Astrocyte (in vitro differentiated cells and primary cell): ENCODE data around the gene SNX27. TPM values are rescaled to one million over a fixed set of nuclear protein-coding genes. Genes with fewer than 3 reads are reported as not detected.

ENCODE experiments used
- DNase-seq: peaks from one replicate; pipeline ENCODE4 v3.0.0-alpha.2; 2010; ENCODE audit warnings: low read depth
- FAIRE-seq: peaks from 2 replicates; lab custom pipeline; 2011; peaks lifted over from hg19 to GRCh38; lab: Jason Lieb, UNC
- H2AFZ ChIP-seq: 2 replicates; pipeline ENCODE4 v1.6.0; 2012; ENCODE audit warnings: low read depth, low read length, inconsistent platforms
- H3K27ac ChIP-seq: 2 replicates; pipeline ENCODE4 v1.5.1; 2011; ENCODE audit warnings: low read depth, low read length, inconsistent platforms
- H3K27me3 ChIP-seq: 2 replicates; pipeline ENCODE4 v1.6.0; 2011; ENCODE audit warnings: low read length, inconsistent platforms; ENCODE audit not compliant: insufficient read depth
- H3K36me3 ChIP-seq: 2 replicates; pipeline ENCODE4 v1.5.1; 2011; ENCODE audit warnings: low read length, inconsistent platforms; ENCODE audit not compliant: insufficient read depth
- H3K4me1 ChIP-seq: 2 replicates; pipeline ENCODE4 v1.5.1; 2011; ENCODE audit warnings: low read length, inconsistent platforms; ENCODE audit not compliant: insufficient read depth
- H3K4me2 ChIP-seq: 2 replicates; pipeline ENCODE4 v1.6.0; 2012; ENCODE audit warnings: low read length, inconsistent platforms
- H3K4me3 ChIP-seq: 2 replicates; pipeline ENCODE4 v1.5.1; 2011; ENCODE audit warnings: low read depth, mild to moderate bottlenecking, low read length, inconsistent platforms; ENCODE audit not compliant: insufficient read depth
- H3K79me2 ChIP-seq: 2 replicates; pipeline ENCODE4 v1.6.0; 2012; ENCODE audit warnings: mild to moderate bottlenecking, low read length, inconsistent platforms; ENCODE audit not compliant: insufficient read depth
- H3K9ac ChIP-seq: 2 replicates; pipeline ENCODE4 v1.6.0; 2012; ENCODE audit warnings: mild to moderate bottlenecking, low read length, inconsistent platforms
- H3K9me3 ChIP-seq: 2 replicates; pipeline ENCODE4 v1.5.1; 2012; ENCODE audit warnings: low read depth, mild to moderate bottlenecking, low read length, inconsistent platforms; ENCODE audit not compliant: insufficient read depth
- H4K20me1 ChIP-seq: 2 replicates; pipeline ENCODE4 v1.6.0; 2012; ENCODE audit warnings: low read length, inconsistent platforms; ENCODE audit not compliant: insufficient read depth
- H3K27ac Mint-ChIP-seq: one replicate; pipeline ENCODE4 v1.8.0; 2021; ENCODE audit warnings: mild to moderate bottlenecking, mixed read lengths; ENCODE audit not compliant: unreplicated experiment
- H3K27me3 Mint-ChIP-seq: one replicate; pipeline ENCODE4 v1.8.0; 2021; ENCODE audit warnings: low read depth, mixed read lengths; ENCODE audit not compliant: unreplicated experiment
- H3K36me3 Mint-ChIP-seq: one replicate; pipeline ENCODE4 v1.8.0; 2021; ENCODE audit warnings: low read depth, mixed read lengths; ENCODE audit not compliant: unreplicated experiment
- H3K4me1 Mint-ChIP-seq: one replicate; pipeline ENCODE4 v1.8.0; 2021; ENCODE audit warnings: low read depth, mixed read lengths; ENCODE audit not compliant: unreplicated experiment
- H3K4me3 Mint-ChIP-seq: one replicate; pipeline ENCODE4 v1.8.0; 2021; ENCODE audit warnings: mild to moderate bottlenecking, moderate library complexity, mixed read lengths; ENCODE audit not compliant: unreplicated experiment
- H3K9me3 Mint-ChIP-seq: one replicate; pipeline ENCODE4 v1.8.0; 2021; ENCODE audit warnings: mild to moderate bottlenecking, mixed read lengths; ENCODE audit not compliant: unreplicated experiment
- CTCF ChIP-seq: IDR thresholded peaks from 2 replicates; pipeline ENCODE4 v1.5.1; 2011; ENCODE audit warnings: low read depth, mild to moderate bottlenecking, inconsistent platforms, low read length, moderate library complexity; ENCODE audit not compliant: insufficient read depth
- EZH2 ChIP-seq: IDR thresholded peaks from 2 replicates; pipeline ENCODE4 v1.6.1; 2012; ENCODE audit warnings: mild to moderate bottlenecking, low read length, inconsistent platforms; ENCODE audit not compliant: insufficient read depth
- total RNA-seq: library from RNA; stranded (reverse); gene quantifications from 2 replicates; pipeline ENCODE4 v1.2.1, GENCODE V29; 2021

SNX27 gene
- total RNA-seq, 1 donor from 2014 or later, result 53.1 TPM

DNA sequence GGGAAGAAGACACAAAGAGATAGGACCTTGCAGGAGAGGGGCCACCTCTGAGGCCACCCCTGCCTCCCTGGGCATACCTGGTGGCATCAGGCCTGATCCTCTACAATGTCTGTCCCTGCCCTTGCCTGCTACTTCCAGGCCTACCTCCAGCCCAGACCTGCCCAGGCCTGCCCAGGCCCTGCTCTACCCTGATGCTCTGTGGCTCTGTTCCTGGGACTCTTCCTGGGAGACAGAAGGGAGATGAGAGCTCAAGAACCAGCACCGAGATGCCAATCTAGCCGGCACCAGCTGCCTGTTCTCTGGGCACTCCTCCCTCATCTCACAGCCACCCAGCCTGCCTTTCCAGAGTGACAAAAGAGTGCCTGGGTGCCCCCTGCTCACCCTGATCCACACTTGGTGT lies 102.0 kb downstream of the SNX27 start:
- Mint-ChIP-seq H3K4me3 (no peak overlapping the region), H3K27ac (no peak overlapping the region), H3K36me3 (peaks cover 3% of the 10 kb centered on the region), H3K27me3 (peaks cover 58% of the 10 kb centered on the region), H3K4me1 (peaks cover 9% of the 10 kb centered on the region), H3K9me3 (peaks cover 2% of the 10 kb centered on the region)
- Histone ChIP-seq H3K4me2 (no peak overlapping the region), H3K4me3 (no peak overlapping the region), H3K9ac (no peak overlapping the region), H2AFZ (no peak overlapping the region), H3K4me1 (peaks cover 3% of the 10 kb centered on the region), H3K9me3 (no peaks in the 10 kb centered on the region), H3K27me3 (peaks cover 51% of the 10 kb centered on the region), H3K79me2 (no peaks in the 10 kb centered on the region), H3K36me3 (no peaks in the 10 kb centered on the region), H4K20me1 (no peaks in the 10 kb centered on the region), H3K27ac (no peak overlapping the region)
- no peak for FAIRE-seq
- TF ChIP-seq CTCF (no peak), EZH2 (no peak)
- no peak for DNase-seq

DNA sequence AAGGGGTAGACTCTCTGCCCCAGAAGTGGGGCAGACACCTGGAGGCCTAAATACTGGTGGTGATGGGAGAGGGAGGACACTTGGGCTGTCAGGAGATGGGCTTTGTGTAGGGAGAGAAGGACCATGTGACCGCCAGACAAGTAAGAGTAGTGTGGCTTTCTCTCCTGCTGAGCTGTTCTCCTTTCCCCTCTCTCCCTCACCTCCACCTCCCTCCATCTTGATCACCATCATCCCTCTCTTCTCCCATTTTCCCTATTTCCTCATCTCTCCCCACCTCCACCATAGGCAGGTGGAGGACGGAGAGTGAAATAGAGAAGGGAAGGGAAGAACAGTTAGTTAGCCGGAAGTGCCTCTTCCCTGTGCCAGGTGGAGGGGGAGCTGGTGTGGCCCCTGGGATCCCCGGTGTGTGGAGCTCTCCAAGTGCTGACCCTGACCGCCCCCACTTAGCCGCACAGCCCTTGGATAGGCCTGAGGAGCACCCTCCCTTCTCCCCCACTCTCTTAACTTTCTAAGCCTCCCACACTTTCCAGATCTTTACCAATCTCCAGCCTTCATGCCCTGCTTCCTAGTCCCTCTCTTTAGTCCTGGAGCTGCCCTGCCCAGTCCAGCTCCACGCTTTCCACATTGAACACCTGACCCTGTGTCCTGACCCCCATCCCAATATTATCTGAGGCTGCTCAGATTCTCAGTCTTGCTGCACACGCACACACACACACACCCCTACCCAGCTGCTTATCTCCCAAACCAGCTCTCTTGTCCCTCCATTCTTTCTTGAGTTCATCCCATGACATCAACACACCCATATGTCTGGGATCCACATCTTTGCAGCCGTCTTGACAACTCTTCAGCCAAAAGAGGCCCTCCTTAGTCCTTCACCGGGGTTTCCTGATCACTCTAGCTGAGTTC lies 103.2 kb downstream of the SNX27 start:
- peaks cover 3% of the 10 kb centered on the region for H3K36me3 Mint-ChIP-seq
- H3K4me1 Mint-ChIP-seq, result peaks cover 10% of the 10 kb centered on the region
- DNase-seq, result no peak
- peaks cover 61% of the 10 kb centered on the region for H3K27me3 ChIP-seq
- no peaks in the 10 kb centered on the region for H3K9me3 ChIP-seq
- no peak overlapping the region for H3K9ac ChIP-seq
- peaks cover 3% of the 10 kb centered on the region for H3K4me1 ChIP-seq
- H3K4me3 ChIP-seq, result no peak overlapping the region
- peaks cover 66% of the 10 kb centered on the region for H3K27me3 Mint-ChIP-seq
- no peak overlapping the region for H3K4me3 Mint-ChIP-seq
- H3K27ac ChIP-seq, result no peak overlapping the region
- H3K36me3 ChIP-seq, result no peaks in the 10 kb centered on the region
- no peak for FAIRE-seq
- TF ChIP-seq EZH2, result no peak
- no peak for TF ChIP-seq CTCF
- no peak overlapping the region for H3K4me2 ChIP-seq
- H2AFZ ChIP-seq, result no peak overlapping the region
- H3K27ac Mint-ChIP-seq, result no peak overlapping the region
- no peaks in the 10 kb centered on the region for H4K20me1 ChIP-seq
- H3K9me3 Mint-ChIP-seq, result peaks cover 2% of the 10 kb centered on the region
- H3K79me2 ChIP-seq, result no peaks in the 10 kb centered on the region
